Type B pancreatic cell (in vitro differentiated cells): Measurements from ENCODE around the gene CYP46A1. TPM values are rescaled to one million over a fixed set of nuclear protein-coding genes. Genes with fewer than 3 reads are reported as not detected.
A peak's percentile ranks its signal among the peaks of the same experiment; 100 is the strongest.

ENCODE experiments used
- DNase-seq: peaks from one replicate; pipeline ENCODE4 v3.0.0; 2021; ENCODE audit warnings: mixed read lengths; ENCODE audit not compliant: unreplicated experiment; ENCODE audit errors: extremely low spot score
- H3K27ac Mint-ChIP-seq: 2 replicates; pipeline ENCODE4 v1.8.0; 2021; ENCODE audit warnings: mild to moderate bottlenecking, mixed read lengths
- H3K27me3 Mint-ChIP-seq: 2 replicates; pipeline ENCODE4 v1.8.0; 2021; ENCODE audit warnings: mixed read lengths
- H3K36me3 Mint-ChIP-seq: 2 replicates; pipeline ENCODE4 v1.8.0; 2021; ENCODE audit warnings: mixed read lengths
- H3K4me1 Mint-ChIP-seq: one replicate; pipeline ENCODE4 v1.8.0; 2021; ENCODE audit warnings: mixed read lengths; ENCODE audit not compliant: unreplicated experiment
- H3K4me3 Mint-ChIP-seq: 2 replicates; pipeline ENCODE4 v1.8.0; 2021; ENCODE audit warnings: mild to moderate bottlenecking, mixed read lengths
- H3K9me3 Mint-ChIP-seq: 2 replicates; pipeline ENCODE4 v1.8.0; 2021; ENCODE audit warnings: mixed read lengths
- total RNA-seq: library from RNA; stranded (reverse); gene quantifications from 2 replicates; pipeline ENCODE4 v1.2.1, GENCODE V29; 2021; ENCODE audit warnings: low replicate concordance
- TF ChIP-seq, protein P1 (sequence below): fragments of 200-600 bp; sonication (generic); conservative IDR thresholded peaks from 2 replicates; pipeline ENCODE4 v1.5.0; 2021; ENCODE audit warnings: antibody characterized with exemption, mild to moderate bottlenecking

The CYP46A1 gene
- total RNA-seq, 1 donor from 2014 or later: 4.7 TPM

DNA sequence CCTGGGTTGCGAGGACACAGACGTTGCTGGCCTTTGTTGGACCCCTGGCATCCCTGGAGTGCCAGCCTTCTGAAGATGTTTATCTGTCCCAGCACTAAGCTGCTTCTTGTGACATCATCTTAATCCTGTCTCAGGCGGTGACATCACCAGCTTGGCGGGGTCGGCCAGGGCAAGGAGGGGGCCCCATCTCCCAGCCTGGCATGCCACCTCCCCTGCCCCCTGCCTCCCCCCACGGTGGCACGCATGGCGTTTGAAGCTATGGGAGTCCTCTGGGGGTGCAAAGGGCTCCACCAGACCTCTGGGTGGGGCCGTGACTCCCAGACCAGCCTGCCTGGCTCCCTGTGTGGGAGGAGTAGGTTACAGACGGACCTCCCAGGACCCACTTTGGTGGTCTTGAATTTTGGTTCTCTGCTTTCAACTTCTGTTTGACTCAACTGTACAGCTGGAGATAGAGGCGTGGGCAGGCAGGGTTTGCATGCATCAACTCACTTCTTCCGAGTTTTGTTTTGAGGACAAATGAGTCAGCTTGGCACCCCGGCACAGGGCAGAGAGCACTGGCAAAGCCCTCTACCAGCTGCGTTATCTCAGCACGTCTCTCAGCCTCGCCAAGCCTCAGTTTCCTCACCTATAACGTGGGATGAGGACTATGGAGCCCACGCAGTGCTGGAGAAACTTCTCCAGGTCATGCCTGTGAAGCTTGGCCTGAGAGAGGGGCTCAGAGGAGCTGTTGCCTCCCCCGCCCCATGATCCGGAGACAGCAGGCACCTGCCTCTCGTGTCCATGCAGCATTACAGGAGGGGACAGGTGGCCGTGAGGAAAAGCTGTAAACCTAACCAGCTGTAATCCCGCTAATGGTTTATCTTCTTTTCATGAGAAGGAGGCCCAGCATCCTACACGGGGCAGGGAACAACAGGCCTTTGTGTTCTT is 70.3 kb downstream of the CYP46A1 start:
- peaks cover 11% of the 10 kb centered on the region for H3K27me3 Mint-ChIP-seq
- TF ChIP-seq, protein P1, sequence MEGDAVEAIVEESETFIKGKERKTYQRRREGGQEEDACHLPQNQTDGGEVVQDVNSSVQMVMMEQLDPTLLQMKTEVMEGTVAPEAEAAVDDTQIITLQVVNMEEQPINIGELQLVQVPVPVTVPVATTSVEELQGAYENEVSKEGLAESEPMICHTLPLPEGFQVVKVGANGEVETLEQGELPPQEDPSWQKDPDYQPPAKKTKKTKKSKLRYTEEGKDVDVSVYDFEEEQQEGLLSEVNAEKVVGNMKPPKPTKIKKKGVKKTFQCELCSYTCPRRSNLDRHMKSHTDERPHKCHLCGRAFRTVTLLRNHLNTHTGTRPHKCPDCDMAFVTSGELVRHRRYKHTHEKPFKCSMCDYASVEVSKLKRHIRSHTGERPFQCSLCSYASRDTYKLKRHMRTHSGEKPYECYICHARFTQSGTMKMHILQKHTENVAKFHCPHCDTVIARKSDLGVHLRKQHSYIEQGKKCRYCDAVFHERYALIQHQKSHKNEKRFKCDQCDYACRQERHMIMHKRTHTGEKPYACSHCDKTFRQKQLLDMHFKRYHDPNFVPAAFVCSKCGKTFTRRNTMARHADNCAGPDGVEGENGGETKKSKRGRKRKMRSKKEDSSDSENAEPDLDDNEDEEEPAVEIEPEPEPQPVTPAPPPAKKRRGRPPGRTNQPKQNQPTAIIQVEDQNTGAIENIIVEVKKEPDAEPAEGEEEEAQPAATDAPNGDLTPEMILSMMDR: no peak
- peak overlapping the region; percentile 31 for H3K27ac Mint-ChIP-seq
- DNase-seq: no peak
- no peak overlapping the region for H3K4me3 Mint-ChIP-seq
- no peaks in the 10 kb centered on the region for H3K9me3 Mint-ChIP-seq
- H3K4me1 Mint-ChIP-seq: peaks cover 34% of the 10 kb centered on the region
- H3K36me3 Mint-ChIP-seq: no peaks in the 10 kb centered on the region

DNA sequence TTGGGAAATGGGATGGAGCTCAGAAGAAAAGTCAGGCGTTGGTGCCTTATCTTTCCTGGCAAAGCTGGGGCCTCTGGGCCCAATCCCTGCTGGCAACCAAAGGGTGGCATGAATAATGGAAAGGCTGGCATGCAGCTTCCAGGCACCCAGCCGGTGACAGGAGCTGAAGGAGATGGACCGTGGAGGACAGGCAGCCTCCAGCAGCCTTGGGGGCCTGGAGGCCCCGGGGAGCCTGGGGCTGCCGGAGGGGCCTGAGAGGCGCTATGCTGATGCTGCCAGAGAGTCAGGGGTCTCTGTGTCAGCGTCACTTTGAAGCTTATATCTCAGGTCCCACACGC is 70.9 kb downstream of the CYP46A1 start:
- Mint-ChIP-seq H3K36me3 (no peaks in the 10 kb centered on the region), H3K27me3 (peaks cover 11% of the 10 kb centered on the region)

DNA sequence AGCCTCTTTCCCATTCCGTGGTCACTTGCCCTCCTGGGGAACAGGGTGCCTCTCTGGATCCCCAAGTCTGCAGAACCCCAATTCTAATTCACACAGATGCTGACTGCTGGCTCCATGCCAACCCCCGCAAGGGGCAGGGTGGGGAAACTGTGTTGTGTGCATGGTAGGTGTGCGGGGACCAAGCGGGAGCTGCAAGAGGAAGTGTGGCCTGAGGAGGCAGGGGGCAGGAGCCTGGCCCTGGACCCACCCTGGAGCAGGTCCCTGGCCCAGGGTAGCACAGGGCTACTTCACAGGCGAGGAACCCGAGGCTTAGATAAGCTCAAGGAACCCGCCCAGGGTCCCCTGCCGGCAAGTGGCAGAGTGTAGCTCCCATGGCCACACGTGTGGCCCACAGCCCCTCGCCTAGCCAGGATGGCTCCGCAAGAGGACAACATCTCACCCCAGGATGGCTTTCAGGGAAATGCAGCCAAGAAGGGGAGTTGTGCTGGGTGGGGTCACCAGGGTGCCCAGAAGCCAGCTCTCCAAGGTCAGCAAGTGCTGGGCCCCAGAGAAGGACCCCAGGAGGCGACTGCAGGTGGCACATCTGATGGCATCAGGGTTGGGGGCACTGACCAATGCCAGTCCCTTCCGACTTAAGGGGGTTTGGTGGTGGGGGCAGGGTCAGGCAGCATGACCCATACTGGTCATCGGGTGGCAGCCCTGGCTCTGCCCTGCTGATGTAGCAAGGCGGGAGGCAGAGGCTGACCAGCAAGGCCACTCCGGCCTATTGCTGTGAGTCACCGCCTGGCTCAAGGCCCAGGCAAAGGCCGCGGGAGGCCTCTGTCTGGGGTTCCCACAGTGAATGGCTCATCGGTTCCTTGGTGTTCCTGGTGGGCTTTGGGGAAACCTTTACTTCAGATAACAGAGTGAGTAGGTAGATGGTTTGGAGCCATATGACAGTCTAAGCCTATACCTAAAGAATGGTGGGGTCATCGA is 71.8 kb downstream of the CYP46A1 start:
- no peak for DNase-seq
- Mint-ChIP-seq H3K36me3 (no peaks in the 10 kb centered on the region), H3K4me1 (peaks cover 44% of the 10 kb centered on the region), H3K9me3 (no peaks in the 10 kb centered on the region), H3K4me3 (no peak overlapping the region), H3K27me3 (peaks cover 15% of the 10 kb centered on the region), H3K27ac (no peak overlapping the region)
- TF ChIP-seq, protein P1: no peak

More for the DNA sequence above, 70.9 kb downstream of the CYP46A1 start:
- H3K4me3 Mint-ChIP-seq: no peak overlapping the region
- no peaks in the 10 kb centered on the region for H3K9me3 Mint-ChIP-seq
- no peak for DNase-seq
- TF ChIP-seq, protein P1: no peak
- peaks cover 37% of the 10 kb centered on the region for H3K4me1 Mint-ChIP-seq
- H3K27ac Mint-ChIP-seq: no peak overlapping the region

DNA sequence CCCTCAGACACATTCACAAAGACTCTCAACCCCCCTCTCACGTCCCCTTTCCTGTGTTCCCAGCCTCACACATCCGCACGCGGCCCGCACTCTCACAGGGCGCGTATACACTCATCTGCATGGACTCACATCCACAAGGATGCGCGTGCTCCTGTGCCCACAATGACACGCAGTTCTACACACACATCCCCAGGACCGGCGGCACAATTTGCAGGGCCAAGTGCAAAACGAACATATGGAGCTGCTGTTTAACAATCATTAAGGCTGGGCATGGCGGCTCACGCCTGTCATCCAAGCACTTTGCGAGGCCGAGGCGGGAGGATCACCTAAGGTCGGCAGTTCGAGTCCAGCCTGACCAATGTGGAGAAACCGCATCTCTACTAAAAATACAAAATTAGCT is 72.7 kb downstream of the CYP46A1 start:
- DNase-seq: no peak
- H3K4me1 Mint-ChIP-seq: peaks cover 37% of the 10 kb centered on the region
- TF ChIP-seq, protein P1: no peak
- no peaks in the 10 kb centered on the region for H3K36me3 Mint-ChIP-seq
- no peaks in the 10 kb centered on the region for H3K9me3 Mint-ChIP-seq
- no peak overlapping the region for H3K4me3 Mint-ChIP-seq
- H3K27me3 Mint-ChIP-seq: peaks cover 8% of the 10 kb centered on the region
- H3K27ac Mint-ChIP-seq: peak overlapping the region; percentile 46

GRCh38 chr14:99757331-99758070 is 73.4 kb downstream of the CYP46A1 start:
- TF ChIP-seq, protein P1: no peak
- no peak for DNase-seq
- Mint-ChIP-seq H3K4me1 (peaks cover 30% of the 10 kb centered on the region), H3K36me3 (no peaks in the 10 kb centered on the region), H3K27ac (peak overlapping the region; percentile 91), H3K9me3 (no peaks in the 10 kb centered on the region), H3K27me3 (peaks cover 4% of the 10 kb centered on the region), H3K4me3 (no peak overlapping the region)
